Epithelial cell of esophagus (primary cell): ENCODE measurements around the gene SNCAIP.

ENCODE experiments used
- DNase-seq: peaks from one replicate; pipeline ENCODE4 v3.0.0; 2010; ENCODE audit warnings: low read depth
- H3K4me3 ChIP-seq: 2 replicates; pipeline ENCODE4 v1.5.1; 2011; ENCODE audit warnings: mild to moderate bottlenecking, low read length, control low read depth
- TF ChIP-seq, protein P1 (sequence below): IDR thresholded peaks from 2 replicates; pipeline ENCODE4 v1.5.1; 2011; ENCODE audit warnings: low read depth, mild to moderate bottlenecking, low read length, control low read depth, inconsistent platforms; ENCODE audit not compliant: insufficient read depth; ENCODE audit errors: missing control alignments

Gene SNCAIP

DNA sequence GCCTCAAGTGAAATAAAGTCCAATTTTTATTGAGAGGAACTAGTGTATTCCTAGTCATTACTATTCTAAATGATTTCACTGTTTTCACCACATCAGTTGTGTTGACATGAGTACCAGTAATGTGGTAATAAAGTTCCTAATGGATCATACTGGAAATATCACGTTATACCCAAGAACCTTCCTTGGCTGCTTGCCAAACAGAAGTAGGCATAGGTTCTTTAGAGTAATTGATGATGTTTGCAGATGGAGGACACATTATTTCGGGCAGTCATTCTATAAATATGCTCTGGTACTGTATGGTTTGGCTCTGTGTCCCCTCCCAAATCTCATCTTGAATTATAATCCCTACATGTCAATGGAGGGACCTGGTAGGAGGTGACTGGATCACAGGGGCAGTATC lies 15.1 kb downstream of the SNCAIP start:
- TF ChIP-seq, protein P1, sequence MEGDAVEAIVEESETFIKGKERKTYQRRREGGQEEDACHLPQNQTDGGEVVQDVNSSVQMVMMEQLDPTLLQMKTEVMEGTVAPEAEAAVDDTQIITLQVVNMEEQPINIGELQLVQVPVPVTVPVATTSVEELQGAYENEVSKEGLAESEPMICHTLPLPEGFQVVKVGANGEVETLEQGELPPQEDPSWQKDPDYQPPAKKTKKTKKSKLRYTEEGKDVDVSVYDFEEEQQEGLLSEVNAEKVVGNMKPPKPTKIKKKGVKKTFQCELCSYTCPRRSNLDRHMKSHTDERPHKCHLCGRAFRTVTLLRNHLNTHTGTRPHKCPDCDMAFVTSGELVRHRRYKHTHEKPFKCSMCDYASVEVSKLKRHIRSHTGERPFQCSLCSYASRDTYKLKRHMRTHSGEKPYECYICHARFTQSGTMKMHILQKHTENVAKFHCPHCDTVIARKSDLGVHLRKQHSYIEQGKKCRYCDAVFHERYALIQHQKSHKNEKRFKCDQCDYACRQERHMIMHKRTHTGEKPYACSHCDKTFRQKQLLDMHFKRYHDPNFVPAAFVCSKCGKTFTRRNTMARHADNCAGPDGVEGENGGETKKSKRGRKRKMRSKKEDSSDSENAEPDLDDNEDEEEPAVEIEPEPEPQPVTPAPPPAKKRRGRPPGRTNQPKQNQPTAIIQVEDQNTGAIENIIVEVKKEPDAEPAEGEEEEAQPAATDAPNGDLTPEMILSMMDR = no peak
- H3K4me3 ChIP-seq = no peak overlapping the region
- no peak for DNase-seq

DNA sequence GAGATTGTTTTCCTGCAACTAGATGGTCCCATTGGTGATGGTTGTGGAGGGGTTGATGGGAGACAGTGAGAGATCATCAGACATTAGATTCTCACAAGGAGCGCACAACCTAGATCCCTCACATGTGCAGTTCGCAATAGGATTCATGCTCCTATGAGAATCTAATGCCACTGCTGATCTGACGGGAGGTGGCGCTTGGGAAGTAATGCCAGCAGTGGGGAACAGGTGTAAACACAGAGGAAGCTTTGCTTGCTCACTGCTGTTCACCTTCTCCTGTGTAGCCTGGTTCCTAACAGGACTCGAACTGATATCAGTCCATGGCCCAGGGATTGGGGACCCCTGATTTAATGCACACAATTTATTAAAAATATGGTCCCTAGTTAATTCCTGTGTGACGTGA lies 18.8 kb downstream of the SNCAIP start:
- TF ChIP-seq, protein P1 = no peak
- H3K4me3 ChIP-seq = no peak overlapping the region
- DNase-seq = no peak

DNA sequence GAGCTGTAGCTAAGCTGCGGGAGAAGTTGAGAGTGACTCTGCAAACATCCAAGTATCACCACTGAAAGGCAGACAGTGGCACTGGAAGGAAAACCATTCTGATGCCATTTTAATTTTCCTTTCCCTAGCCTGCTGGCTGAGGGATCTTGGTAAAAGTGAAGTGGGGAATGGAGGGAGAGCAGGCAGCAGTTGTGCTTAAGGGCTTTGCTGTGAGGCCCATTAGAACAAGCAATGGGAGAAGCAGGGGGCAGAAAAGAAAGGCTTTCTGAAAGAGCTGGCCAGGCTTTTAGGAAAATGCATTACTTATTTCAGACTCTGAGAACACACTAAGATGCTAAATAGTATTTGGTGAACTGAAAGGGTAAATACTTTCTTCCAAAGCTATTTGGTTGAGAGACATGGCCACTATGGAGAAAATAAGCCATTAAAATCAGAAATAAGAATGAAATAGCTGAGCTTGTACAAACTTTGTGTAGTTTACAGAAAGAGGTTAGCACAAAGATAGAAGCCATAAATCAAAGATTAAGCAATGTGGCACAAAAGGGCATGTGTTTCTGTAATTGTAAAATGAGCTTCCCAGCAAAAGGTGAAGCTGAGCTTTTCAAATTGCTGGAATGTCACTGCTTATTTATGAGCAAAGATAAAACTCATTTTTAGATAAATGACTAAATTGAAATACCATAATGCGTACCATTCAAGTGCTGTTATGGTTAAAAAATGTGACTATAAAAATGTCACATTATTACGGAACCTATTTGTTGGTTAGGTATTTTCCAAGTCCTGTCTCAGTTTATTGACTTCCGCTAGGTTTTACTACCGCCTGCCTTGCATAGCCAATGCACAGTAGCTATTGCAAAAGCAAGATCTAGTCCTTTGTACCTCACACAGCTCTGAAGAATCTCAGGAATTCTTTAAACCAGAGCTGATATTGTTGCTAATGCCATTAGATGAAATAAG lies 20.8 kb downstream of the SNCAIP start:
- H3K4me3 ChIP-seq = no peak overlapping the region
- TF ChIP-seq, protein P1 = no peak
- no peak for DNase-seq

DNA sequence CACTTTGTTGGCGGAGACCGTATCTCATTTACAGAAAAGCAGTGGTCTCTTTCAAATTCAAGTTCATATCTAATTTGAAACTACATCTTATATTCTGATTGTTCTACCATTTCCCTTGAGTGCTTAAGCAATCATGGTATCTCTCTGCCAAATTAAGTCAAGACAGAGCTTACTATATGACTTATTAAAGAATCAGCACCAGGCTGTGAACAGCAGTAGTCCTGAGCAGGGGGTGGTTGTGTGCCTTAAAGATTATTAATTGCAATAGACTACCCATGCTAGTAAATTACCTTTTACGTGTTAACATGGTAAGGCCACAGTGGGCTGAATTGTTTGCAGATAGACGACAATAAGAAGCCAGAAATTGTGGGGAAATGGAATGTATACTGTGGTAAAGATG lies 21.5 kb downstream of the SNCAIP start:
- H3K4me3 ChIP-seq = no peak overlapping the region
- TF ChIP-seq, protein P1 = no peak
- DNase-seq = no peak

DNA sequence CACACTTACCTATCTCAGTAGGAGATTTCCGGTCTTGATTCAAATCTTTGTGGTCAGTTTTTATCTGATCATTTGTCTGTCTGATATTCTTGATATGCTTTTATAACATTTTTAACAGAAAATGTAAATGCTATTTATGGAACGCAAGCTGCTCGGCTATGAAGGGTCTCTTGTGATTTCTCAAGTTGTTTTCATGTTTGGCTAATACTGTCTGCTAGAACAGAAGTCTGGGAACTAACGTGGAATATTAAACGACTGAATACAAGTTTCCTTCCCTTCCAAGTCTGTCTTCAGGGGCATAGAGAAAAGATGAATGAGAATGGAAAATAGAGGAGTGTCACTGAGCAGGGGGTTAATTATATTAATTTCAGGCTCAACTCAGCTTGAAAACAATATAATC lies 27.6 kb downstream of the SNCAIP start:
- H3K4me3 ChIP-seq = no peak overlapping the region
- TF ChIP-seq, protein P1 = no peak
- DNase-seq = no peak

DNA sequence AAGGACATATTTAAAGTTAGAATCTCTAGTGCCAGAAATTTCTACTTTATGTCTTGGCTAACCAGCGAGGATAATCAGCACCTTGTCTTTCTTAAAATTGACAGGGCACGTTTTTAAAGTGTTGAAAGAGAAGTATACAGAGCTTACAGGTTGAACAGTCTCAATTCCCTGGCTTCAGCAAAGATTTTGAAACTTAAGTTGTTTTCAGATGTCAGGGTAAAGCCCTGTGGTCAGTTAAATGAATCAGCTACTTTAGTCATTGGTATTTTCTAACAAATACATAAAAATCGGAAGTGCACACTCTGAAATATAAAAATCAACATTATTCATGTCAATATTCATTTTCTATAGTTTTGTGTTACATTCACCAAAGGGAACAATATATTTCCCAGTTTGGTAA lies 29.1 kb downstream of the SNCAIP start:
- TF ChIP-seq, protein P1 = no peak
- no peak for DNase-seq

DNA sequence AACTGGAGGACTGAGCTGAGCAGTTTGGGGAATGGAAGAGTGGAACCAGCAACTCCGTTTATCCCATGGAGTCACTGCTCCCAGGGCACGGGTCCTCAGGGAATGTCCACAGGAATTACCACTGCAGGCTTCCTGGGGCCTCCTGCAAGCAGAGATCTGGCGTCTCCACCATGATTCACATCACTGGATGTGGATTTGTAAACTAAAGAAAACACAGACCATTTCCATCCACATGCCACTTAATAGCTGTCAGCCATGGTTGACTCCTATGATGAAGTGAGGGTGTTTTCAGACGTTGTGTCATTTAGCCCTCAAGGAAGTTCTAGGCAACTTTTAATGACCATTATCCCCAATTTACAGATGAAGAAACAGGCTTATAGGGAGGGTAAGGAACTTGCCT lies 30.2 kb downstream of the SNCAIP start:
- H3K4me3 ChIP-seq = no peak overlapping the region
- TF ChIP-seq, protein P1 = no peak
- DNase-seq = no peak

More for the DNA sequence above, 29.1 kb downstream of the SNCAIP start:
- H3K4me3 ChIP-seq = no peak overlapping the region
